H1 (cell line): ENCODE results near the gene TSHR. TPM values are rescaled to one million over a fixed set of nuclear protein-coding genes. Genes with fewer than 3 reads are reported as not detected.

Experiments
- CEBPB ChIP-seq: IDR thresholded peaks from 2 replicates; pipeline ENCODE4 v1.6.1; 2012; ENCODE audit warnings: low read depth, low read length
- CHD7 ChIP-seq: fragments of 300-600 bp; sonication (generic); IDR thresholded peaks from 2 replicates; pipeline ENCODE4 v1.7.1; 2012; ENCODE audit warnings: low read length, moderate library complexity, mild to moderate bottlenecking, inconsistent platforms; ENCODE audit not compliant: insufficient replicate concordance
- E2F6 ChIP-seq: IDR thresholded peaks from 2 replicates; pipeline ENCODE4 v1.6.1; 2012; ENCODE audit warnings: inconsistent platforms
- EP300 ChIP-seq, 2 experiments: IDR thresholded peaks; 1 replicate in 1 of 2; 2 replicates in 1 of 2; pipeline ENCODE4 v1.6.1; 2011 to 2012; ENCODE audit warnings: low read depth in 2 of 2, low read length in 2 of 2, mild to moderate bottlenecking in 2 of 2, borderline replicate concordance in 1 of 2, inconsistent platforms in 1 of 2, moderate library complexity in 1 of 2
- EZH2 ChIP-seq: fragments of 200-600 bp; sonication (generic); IDR thresholded peaks from 2 replicates; pipeline ENCODE4 v1.7.1; 2012; ENCODE audit warnings: low read depth, mild to moderate bottlenecking, moderate library complexity, low read length, inconsistent platforms; ENCODE audit not compliant: severe bottlenecking
- FOSL1 ChIP-seq: IDR thresholded peaks from 2 replicates; pipeline ENCODE4 v1.6.1; 2011; ENCODE audit warnings: mild to moderate bottlenecking, low read depth, low read length, moderate library complexity; ENCODE audit not compliant: insufficient read depth
- KDM4A ChIP-seq: IDR thresholded peaks from one replicate; pipeline ENCODE4 v1.7.1; 2012; ENCODE audit warnings: low read depth, mild to moderate bottlenecking, moderate library complexity, low read length, inconsistent platforms; ENCODE audit not compliant: severe bottlenecking
- RBBP5 ChIP-seq: IDR thresholded peaks from 2 replicates; pipeline ENCODE4 v1.7.1; 2012; ENCODE audit warnings: low read depth, mild to moderate bottlenecking, inconsistent platforms, low read length, moderate library complexity, borderline replicate concordance
- RNF2 ChIP-seq: fragments of 200-900, 300-1000 bp; sonication (generic); IDR thresholded peaks from 2 replicates; pipeline ENCODE4 v1.7.1; 2016; ENCODE audit warnings: borderline replicate concordance, low read depth, mild to moderate bottlenecking, antibody characterized with exemption, low read length; ENCODE audit not compliant: poor library complexity, severe bottlenecking; ENCODE audit errors: missing control alignments
- TAF1 ChIP-seq: IDR thresholded peaks from 2 replicates; pipeline ENCODE4 v1.6.1; 2011; ENCODE audit warnings: mild to moderate bottlenecking, low read depth, low read length
- polyA plus RNA-seq, 7 experiments: library from polyadenylated mRNA; depleted of rRNA in 3 of 7; stranded (reverse) in 5 of 7; unstranded in 2 of 7; fragments of >200 nt in 5 of 7; fragments of 200-250 nt in 2 of 7; gene quantifications; 1 replicate in 5 of 7; 2 replicates in 1 of 7; 4 replicates in 1 of 7; pipeline versions ENCODE4 v1.2.1 to v1.2.3, GENCODE V29; 2011 to 2013; ENCODE audit warnings: missing spikeins in 2 of 7, mixed read lengths in 2 of 7
- total RNA-seq: library from RNA; stranded (reverse); fragmentation: NEBNext Ultra II Directional; extraction: Animal tissue kit (Norgen Biotek cat#: 25700); gene quantifications from 2 replicates; pipeline ENCODE4 v1.2.1, GENCODE V29; 2021

The TSHR gene
- total and polyA plus RNA-seq, 2 of the 8 experiments (the other 6 are each of a cell fraction or from before 2014, with no cell fraction given): 0.27 TPM; not detected in 1

- TF ChIP-seq CHD7: no peak
- TF ChIP-seq EZH2: no peak
- no peak for TF ChIP-seq RBBP5
- TF ChIP-seq KDM4A: no peak
- TF ChIP-seq FOSL1: no peak
- TF ChIP-seq RNF2: no peak
- TF ChIP-seq CEBPB: no peak
- no peak for TF ChIP-seq E2F6
- TF ChIP-seq EP300 (IDR thresholded peaks at IDR 0.05; ENCODE audit: borderline replicate concordance in 1 of 2, low read depth in 2 of 2, low read length in 2 of 2): no peak
- no peak for TF ChIP-seq TAF1
Measured at GRCh38 chr14:80948291-80948690, 7.1 kb upstream of the TSHR start (continued).
